GM18519 (cell line): ENCODE measurements around the gene RPL36AL.
"Not testable (repeated sequence)": the region's sequence is repeated elsewhere in the genome, so short reads cannot be mapped to it uniquely, and the experiment has no call there.

ENCODE experiments used
- ATAC-seq: cut with Tn5 transposase; IDR thresholded peaks from one replicate; pipeline ENCODE4 v1.9.1; 2021; ENCODE audit warnings: mild to moderate bottlenecking, moderate library complexity; ENCODE audit not compliant: unreplicated experiment, low FRiP score

Gene RPL36AL

DNA sequence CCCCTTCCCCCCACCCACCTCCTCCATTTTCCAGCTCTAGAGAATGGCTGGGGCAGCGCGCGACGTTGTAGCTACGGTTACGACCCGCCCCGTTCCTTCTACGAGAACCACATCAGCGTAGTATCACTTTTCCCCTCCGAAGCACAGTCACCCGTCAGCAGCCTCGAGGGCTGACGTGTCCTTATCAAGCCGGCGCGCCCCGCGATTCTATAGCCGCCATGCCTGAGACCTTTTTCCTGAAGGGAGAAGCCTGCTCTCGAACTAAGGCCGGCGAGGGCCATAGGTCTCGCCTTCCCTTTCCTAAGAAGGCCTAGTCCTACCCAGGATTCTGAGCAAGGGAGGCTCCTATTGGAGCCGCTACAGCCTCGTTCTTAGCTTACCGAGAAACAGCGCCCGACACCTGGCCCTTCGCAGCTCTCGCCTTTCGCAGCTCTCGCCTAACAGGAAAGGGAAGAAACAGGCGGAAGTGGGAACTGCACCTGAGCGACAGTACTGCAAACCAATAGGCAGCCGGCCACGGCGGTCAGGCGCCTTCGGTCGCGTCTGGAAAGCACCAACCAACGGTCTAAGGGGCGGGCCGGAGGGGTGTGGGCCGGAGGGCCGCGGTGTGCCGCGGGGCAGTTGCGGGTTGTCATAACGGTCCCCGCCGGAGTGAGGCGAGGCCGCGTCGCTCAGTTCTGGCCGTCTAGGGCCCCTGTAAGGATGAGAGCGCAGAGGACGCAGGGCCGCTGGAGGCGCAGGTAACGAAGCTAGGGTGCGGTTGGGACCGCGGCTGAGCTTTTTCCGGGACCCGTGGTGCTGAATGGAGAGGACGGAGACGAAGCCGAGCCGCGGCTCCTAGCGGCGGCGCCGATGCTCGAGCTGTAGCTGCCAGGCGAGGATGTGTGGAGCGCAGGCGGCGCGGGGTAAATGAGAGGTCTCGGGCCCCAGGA, at the start of gene RPL36AL, which contains the start of gene MGAT2:
Gene RPL36AL (minus strand): TSS at position 445 of the 932 bp plus-strand sequence. CDS start 1,522 bp downstream, outside the sequence.
Gene MGAT2 (plus strand): TSS at position 618 of the 932 bp plus-strand sequence. CDS start 470 bp downstream, outside the sequence.
- peak; percentile 86 for ATAC-seq

DNA sequence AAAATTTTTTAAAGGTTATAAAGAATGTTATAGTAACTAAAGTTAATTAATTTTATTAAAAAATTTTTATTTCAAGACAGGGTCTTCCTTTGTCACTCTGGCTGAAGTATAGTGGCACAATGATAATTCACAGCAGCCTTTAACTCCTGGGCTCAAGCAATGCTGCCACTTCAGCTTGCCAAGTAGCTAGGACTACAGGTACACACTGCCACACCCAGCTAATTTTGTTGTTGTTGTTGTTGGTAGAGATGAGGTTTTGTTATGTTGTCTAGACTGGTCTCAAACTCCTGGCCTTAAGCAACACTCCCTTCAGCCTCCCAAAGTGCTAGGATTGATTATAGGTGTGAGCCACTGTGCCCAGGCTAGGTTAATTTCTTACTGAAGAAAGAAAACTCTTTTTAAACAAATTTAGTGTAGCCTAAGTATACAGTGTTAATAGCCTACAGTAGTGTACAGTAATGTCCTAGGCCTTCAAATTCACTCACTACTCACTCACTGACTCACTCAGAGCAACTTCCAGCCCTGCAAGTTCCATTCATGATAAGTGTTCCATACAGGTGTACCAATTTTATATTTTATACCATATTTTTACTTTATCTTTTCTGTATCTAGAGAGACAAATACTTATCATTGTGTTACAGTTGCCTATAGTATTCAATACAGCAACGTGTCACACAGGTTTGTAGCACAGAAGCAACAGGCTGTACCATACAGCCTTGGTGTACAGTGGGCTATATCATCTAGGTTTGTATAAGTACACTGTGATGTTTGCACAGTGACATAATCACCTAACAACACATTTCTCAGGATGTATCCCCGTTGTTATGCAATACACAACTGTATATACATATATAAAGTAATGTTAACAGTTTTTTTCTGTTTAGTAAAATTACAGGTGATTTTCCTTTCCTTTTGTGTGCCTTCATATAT, 39.4 kb upstream of the RPL36AL start:
- ATAC-seq = no peak

DNA sequence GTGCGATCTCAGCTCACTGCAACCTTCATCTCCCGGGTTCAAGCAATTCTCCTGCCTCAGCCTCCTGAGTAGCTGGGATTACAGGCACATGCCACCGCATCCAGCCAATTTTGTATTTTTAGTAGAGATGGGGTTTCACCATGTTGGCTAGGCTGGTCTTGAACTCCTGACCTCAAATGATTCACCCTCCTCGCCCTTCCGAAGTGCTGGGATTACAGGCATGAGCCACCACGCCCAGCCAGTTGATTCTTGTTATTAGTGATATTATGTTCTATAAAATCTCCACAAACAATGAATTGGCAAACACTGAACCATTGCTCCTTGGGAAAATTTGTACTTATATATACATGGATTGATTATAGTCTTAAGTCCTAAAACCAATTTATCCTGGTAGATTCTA, 37.1 kb upstream of the RPL36AL start:
- not testable (repeated sequence) for ATAC-seq

DNA sequence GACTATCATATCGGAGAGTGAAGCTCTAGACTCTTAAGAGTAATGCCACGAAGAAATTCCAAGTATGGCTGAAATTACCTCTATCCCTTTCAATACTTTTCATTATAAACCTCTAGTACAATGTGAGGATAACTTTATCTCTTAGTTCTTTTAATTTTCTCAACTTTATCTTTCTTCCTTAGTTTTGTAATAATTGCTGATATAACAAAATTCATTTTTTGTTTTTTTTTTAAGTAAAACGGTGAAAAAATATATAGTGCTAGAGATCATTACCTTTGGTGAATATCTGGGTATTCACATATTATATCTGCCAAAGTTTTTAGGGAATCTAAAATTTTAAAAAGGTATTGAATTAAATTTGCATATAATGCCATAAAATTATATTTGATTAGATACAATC, 34.1 kb upstream of the RPL36AL start:
- no peak for ATAC-seq

- ATAC-seq = no peak
These were observed 33.1 kb upstream of the RPL36AL start for GRCh38 chr14:49653508-49653907.

GRCh38 chr14:49642163-49642562, 21.7 kb upstream of the RPL36AL start:
- no peak for ATAC-seq

DNA sequence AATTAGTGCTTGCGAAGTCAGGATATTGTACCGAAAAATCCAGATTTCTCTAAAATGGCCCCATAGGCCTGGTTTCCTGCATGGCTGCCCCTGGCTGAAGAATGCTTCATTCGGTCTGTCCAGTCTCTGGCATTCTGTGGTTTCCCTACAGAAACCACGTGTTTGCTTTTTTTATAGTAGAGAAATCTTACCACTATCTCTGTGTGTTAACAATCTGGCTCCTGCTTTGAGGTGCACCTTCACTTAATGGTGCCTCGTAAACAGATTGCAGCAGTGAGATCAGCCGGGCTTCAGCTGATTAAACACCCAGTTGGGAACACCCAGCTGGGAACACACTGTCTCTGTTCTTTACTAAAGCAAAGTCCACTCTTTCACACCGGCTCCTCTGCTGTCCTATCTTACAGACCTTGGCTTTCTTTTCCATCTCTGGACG, 21.3 kb upstream of the RPL36AL start:
- no peak for ATAC-seq

DNA sequence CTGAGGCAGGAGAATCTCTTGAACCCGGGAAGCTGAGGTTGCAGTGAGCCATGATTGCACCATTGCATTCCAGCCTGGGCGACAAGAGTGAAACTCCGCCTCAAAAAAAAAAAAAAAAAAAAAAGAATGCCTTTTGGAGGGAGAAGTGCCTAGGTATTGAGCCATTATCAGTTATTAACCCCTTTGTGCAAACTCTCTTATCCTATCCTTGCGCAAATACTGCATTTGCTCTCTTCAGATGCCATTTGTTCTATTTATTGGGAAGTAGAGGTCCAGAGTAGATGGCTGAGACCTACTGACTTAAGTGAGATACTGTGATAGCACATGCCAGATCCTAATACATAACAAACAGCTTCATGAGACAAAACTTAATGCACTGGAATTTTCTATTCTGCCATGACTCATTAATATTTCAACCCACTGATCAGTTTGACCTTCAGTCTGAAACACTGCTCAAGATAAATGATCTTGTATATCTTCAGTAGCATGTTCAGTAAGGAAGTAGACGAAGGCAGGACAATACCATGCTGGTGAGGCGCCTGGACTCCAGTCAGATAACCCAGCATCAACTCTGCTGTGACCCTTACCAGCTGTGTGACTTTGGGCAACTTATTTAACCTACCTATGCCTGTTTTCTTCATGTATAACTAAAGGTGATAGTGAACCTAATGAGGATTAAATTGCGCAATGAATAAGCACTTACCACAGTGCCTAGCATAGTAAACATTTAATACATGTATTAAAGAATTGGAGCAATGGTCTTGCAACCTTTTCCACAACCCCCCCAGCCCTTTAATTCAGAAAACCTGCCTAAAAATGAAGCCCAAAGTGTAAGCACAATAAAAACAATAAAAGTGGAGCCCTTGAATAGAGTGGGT, 20.4 kb upstream of the RPL36AL start:
- ATAC-seq = no peak

DNA sequence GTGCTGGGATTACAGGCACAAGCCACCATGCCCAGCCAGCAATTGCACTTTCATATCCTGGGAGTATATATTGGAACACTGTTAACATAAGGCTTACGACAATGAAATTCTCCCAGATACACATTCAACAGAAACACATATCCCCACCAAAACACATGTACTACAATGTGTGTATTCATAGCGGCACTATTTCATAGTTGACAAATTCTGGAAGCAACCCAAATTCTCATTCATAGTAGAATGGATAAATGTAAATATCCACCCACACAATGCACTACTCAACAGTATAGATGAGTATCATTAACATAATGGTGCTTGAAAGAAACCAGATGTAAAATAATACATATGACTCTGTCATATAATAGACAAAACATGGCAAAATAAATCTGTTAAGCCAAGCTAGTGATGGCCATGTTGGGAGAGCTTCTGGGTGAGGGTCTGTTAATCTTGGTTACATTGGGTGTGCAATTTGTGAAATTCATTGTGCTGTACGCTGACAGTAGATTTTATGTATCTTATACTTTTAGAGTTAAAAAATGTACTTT, 17.2 kb upstream of the RPL36AL start:
- ATAC-seq = no peak

DNA sequence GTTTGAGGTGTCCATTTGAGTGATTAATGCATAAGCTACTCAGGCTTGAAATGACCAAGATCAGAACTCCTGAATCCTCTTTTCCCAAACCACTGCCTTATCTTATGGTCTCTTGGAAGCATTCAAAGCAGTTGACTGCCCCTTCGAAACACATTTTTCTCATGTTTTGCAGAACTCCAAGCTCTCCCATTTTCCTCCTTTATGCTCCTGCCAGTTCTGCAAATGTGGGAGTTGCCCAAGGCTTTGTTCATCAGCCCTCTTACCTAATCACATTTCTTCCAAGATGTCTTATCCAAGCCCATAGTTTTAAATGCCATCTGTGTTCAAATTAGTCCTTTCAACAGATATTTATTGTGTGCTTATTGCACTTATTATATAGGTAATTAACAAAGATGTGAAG, 16.4 kb upstream of the RPL36AL start:
- no peak for ATAC-seq

DNA sequence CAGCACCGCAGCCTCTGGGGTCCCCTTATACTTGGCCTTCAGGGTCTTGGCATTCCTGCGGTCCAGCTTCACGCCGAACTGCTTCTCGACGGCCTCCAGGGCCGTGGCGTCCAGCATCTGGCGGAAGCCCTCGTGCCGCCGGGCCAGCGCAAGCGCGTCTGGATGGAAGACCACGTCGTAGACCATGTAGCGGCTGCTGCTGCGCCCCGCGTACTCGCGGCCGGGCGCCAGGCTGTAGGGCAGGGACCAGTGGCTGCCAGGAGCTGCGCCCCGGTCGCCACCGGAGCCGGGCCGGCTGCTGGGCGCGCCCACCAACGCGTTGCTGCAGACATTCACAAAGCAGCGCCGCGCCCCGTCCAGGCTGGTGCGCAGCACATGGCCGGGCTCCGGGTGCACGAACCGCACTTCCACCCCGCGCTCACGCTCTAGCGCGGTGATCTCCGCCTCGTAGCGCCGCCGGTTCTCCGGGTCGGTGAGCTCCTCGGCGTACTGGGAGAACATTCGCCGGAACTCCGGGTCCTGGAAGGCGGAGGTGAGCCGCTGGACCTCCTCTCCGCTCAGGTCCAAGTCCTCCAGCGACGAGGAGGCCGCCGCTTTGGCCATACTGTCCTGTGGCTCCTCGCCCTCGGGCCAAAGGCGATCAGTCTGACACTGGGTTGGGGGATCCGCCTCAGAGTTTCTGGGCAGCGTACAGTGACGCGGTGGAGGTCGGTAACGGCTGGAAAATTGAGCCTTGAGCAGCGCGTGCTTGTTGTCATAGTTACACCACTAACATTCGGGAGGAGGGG, 14.3 kb upstream of the RPL36AL start, which contains the start of gene DNAAF2:
Gene DNAAF2 (minus strand): TSS at position 698 of the 788 bp plus-strand sequence. CDS start 95 bp downstream, at position 603.
- peak; percentile 19 for ATAC-seq

DNA sequence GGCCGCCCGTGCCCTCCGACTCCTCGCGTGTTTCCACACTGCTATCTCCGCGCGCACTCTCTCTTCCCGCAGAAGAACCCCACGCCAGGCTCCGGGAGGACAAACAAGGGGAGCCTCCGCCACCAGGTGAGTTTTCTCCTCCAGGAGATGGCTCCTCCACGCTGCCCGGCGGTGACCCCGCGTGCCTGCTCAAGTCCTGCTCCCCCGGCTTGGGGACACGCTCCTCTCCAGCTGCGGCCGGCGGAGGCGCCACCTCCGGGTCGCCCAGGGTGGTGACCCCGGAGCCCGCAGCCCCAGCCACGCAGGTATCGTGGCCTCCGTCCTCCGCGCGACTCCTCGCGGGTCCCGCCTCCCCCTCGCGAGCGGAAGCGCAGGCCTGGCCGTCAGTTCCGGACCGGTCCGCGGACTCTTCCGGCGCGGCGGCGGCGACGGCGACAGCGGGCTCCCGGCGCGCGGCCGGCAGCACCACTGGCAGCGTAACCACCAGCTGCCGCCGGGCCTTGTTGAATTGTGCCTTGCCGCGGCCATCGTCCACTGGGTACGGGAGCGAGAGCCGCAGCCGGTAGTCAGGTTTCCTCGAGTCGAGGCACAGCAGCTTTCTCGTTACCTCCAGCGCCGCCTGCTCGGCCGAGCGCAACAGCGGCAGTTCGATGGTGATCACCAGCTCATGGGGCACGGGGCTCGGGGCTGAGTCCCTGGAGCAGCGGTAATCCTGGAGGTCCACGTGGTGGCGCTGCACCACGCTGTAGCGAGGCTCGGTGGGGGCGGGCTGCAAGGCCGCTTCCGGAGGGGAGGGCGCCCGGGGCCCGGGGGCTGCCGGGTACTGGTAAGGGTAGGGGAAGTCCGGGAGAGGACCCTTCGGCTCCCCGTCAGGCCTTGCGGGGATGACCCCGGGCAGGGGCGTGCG, 13.5 kb upstream of the RPL36AL start:
- peak; percentile 64 for ATAC-seq

GRCh38 chr14:49623941-49624839, 3.8 kb upstream of the RPL36AL start:
- ATAC-seq = no peak

GRCh38 chr14:49623387-49623786, 3.0 kb upstream of the RPL36AL start:
- no peak for ATAC-seq

- ATAC-seq = no peak
These were observed 1.7 kb upstream of the RPL36AL start for GRCh38 chr14:49622022-49622607.

- ATAC-seq = no peak
These were observed 872 bp upstream of the RPL36AL start for GRCh38 chr14:49621114-49621881.
